Activated CD8-positive, alpha-beta T cell treated with anti-CD3 and anti-CD28 coated beads for 36 hours (primary cell): ENCODE measurements around the gene RS1. TPM values are rescaled to one million over a fixed set of nuclear protein-coding genes. Genes with fewer than 3 reads are reported as not detected.

Experiments used
- ATAC-seq: fragments of 200-7000 bp; cut with Tn5 transposase; one replicate; pipeline ENCODE4 v1.10.0; 2021; ENCODE audit warnings: mild to moderate bottlenecking, moderate library complexity
- CTCF ChIA-PET: fragments of 350-600 bp; sonication (Branson Sonifier 250); formaldehyde crosslinking; loops from one replicate; lab custom pipeline; 2021; ENCODE audit warnings: antibody characterized with exemption; lab: Charles Lee
- POLR2A ChIA-PET: fragments of 350-600 bp; sonication (Branson Sonifier 250); formaldehyde crosslinking; loops from one replicate; lab custom pipeline; 2021; ENCODE audit warnings: antibody characterized with exemption; lab: Charles Lee
- DNase-seq: peaks from one replicate; pipeline ENCODE4 v3.0.0-alpha.2; 2020
- H3K27ac Mint-ChIP-seq: one replicate; pipeline ENCODE4 v1.8.0; 2021; ENCODE audit warnings: mild to moderate bottlenecking, mixed read lengths
- H3K27me3 Mint-ChIP-seq: one replicate; pipeline ENCODE4 v1.8.0; 2021; ENCODE audit warnings: mixed read lengths
- H3K36me3 Mint-ChIP-seq: one replicate; pipeline ENCODE4 v1.8.0; 2021; ENCODE audit warnings: low read depth, mixed read lengths
- H3K4me1 Mint-ChIP-seq: one replicate; pipeline ENCODE4 v1.8.0; 2021; ENCODE audit warnings: low read depth, mixed read lengths
- H3K4me3 Mint-ChIP-seq: one replicate; pipeline ENCODE4 v1.8.0; 2021; ENCODE audit warnings: mild to moderate bottlenecking, moderate library complexity, mixed read lengths
- H3K9me3 Mint-ChIP-seq: one replicate; pipeline ENCODE4 v1.8.0; 2021; ENCODE audit warnings: mixed read lengths
- intact Hi-C: fragments of 100-400 bp; cut with micrococcal nuclease; formaldehyde crosslinking; loops from one replicate; pipeline ENCODE4 v1.10.0; 2022
- total RNA-seq, 2 experiments: library from RNA; stranded (reverse); gene quantifications; one replicate each; pipeline ENCODE4 v1.2.3, GENCODE V29; 2021
- TF ChIP-seq, protein P1 (sequence below): fragments of 200-600 bp; IDR thresholded peaks from one replicate; pipeline ENCODE4 v1.8.0; 2022; ENCODE audit warnings: antibody characterized with exemption, mild to moderate bottlenecking

Gene RS1
- total RNA-seq, 2 experiments from 2014 or later: not detected

DNA sequence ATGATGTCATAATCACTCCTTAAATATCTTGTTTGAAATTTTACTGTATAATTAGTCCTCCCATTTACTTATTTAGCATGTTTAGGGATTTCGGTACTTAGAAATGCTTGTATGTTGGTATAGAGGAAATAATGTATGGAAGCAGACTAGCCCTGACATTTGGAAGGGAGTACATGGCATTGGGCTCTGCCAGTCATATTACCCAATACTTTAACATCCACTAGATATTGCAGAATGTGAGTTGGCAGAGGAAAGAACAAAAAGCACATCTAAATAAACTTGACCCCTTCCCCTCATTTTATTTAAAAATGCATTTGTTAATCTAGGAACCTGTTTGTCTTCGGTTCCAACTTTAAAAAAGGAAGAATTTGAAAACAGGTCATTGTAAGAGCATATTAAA, 77.8 kb downstream of the RS1 start:
- Mint-ChIP-seq H3K27ac (no peak overlapping the region), H3K9me3 (no peaks in the 10 kb centered on the region), H3K36me3 (peaks cover 3% of the 10 kb centered on the region), H3K4me3 (no peak overlapping the region), H3K4me1 (no peaks in the 10 kb centered on the region), H3K27me3 (no peaks in the 10 kb centered on the region)
- POLR2A ChIA-PET: no interaction called here
- ATAC-seq (no peak), DNase-seq (no peak)
- CTCF ChIA-PET: no interaction called here
- intact Hi-C loops: no loop called here
- TF ChIP-seq, protein P1, sequence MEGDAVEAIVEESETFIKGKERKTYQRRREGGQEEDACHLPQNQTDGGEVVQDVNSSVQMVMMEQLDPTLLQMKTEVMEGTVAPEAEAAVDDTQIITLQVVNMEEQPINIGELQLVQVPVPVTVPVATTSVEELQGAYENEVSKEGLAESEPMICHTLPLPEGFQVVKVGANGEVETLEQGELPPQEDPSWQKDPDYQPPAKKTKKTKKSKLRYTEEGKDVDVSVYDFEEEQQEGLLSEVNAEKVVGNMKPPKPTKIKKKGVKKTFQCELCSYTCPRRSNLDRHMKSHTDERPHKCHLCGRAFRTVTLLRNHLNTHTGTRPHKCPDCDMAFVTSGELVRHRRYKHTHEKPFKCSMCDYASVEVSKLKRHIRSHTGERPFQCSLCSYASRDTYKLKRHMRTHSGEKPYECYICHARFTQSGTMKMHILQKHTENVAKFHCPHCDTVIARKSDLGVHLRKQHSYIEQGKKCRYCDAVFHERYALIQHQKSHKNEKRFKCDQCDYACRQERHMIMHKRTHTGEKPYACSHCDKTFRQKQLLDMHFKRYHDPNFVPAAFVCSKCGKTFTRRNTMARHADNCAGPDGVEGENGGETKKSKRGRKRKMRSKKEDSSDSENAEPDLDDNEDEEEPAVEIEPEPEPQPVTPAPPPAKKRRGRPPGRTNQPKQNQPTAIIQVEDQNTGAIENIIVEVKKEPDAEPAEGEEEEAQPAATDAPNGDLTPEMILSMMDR: no peak

DNA sequence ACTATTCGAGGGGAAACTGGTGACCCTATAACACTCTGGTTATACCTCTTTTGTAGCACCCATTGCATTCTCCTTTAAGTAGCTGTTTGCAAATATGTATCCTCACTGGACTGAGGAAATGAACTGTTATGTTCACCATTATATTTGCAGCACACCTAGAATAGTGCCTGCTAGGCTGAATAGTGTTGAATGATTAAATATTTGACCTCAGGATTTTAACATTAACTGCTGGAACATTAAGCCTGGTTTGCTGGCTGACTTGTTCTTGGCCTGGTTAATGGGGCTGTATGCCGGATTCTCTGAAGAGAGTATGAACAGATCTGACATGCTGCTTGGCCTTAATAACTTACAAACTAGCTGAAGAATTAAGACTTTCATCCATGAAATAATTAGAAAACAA, 80.1 kb downstream of the RS1 start:
- H3K4me3 Mint-ChIP-seq: no peak overlapping the region
- no peaks in the 10 kb centered on the region for H3K27me3 Mint-ChIP-seq
- ATAC-seq (no peak), DNase-seq (no peak)
- H3K27ac Mint-ChIP-seq: no peak overlapping the region
- intact Hi-C loops: no loop called here
- peaks cover 6% of the 10 kb centered on the region for H3K36me3 Mint-ChIP-seq
- H3K4me1 Mint-ChIP-seq: no peaks in the 10 kb centered on the region
- ChIA-PET POLR2A (no interaction called here), CTCF (no interaction called here)
- no peaks in the 10 kb centered on the region for H3K9me3 Mint-ChIP-seq
- TF ChIP-seq, protein P1: no peak

Other genes with a start within 250 kb of the RS1 start
- gene CDKL5, start 246.5 kb downstream of the RS1 start, total RNA-seq: 1 to 10 TPM; 1.1 to 1.5 TPM
- gene PPEF1, start 35.5 kb upstream of the RS1 start, total RNA-seq: not detected